Lung microvascular endothelial cell (primary cell): ENCODE measurements around the gene USP43. TPM values are rescaled to one million over a fixed set of nuclear protein-coding genes. Genes with fewer than 3 reads are reported as not detected.
"Not testable (repeated sequence)": the region's sequence is repeated elsewhere in the genome, so short reads cannot be mapped to it uniquely, and the experiment has no call there.

ENCODE experiments used
- DNase-seq, 2 donors: peaks; one replicate each; pipeline versions ENCODE4 v3.0.0 to v3.0.0-alpha.2; 2010; ENCODE audit warnings: low read depth in 2 of 2
- total RNA-seq: library from RNA; depleted of rRNA; stranded (reverse); fragments of >200 nt; gene quantifications from 2 replicates; pipeline ENCODE4 v1.2.1, GENCODE V29; 2014

USP43 gene, protein sequence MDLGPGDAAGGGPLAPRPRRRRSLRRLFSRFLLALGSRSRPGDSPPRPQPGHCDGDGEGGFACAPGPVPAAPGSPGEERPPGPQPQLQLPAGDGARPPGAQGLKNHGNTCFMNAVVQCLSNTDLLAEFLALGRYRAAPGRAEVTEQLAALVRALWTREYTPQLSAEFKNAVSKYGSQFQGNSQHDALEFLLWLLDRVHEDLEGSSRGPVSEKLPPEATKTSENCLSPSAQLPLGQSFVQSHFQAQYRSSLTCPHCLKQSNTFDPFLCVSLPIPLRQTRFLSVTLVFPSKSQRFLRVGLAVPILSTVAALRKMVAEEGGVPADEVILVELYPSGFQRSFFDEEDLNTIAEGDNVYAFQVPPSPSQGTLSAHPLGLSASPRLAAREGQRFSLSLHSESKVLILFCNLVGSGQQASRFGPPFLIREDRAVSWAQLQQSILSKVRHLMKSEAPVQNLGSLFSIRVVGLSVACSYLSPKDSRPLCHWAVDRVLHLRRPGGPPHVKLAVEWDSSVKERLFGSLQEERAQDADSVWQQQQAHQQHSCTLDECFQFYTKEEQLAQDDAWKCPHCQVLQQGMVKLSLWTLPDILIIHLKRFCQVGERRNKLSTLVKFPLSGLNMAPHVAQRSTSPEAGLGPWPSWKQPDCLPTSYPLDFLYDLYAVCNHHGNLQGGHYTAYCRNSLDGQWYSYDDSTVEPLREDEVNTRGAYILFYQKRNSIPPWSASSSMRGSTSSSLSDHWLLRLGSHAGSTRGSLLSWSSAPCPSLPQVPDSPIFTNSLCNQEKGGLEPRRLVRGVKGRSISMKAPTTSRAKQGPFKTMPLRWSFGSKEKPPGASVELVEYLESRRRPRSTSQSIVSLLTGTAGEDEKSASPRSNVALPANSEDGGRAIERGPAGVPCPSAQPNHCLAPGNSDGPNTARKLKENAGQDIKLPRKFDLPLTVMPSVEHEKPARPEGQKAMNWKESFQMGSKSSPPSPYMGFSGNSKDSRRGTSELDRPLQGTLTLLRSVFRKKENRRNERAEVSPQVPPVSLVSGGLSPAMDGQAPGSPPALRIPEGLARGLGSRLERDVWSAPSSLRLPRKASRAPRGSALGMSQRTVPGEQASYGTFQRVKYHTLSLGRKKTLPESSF
- under 0.01 TPM in 1 of 2 replicates, not detected in the other for total RNA-seq

DNA sequence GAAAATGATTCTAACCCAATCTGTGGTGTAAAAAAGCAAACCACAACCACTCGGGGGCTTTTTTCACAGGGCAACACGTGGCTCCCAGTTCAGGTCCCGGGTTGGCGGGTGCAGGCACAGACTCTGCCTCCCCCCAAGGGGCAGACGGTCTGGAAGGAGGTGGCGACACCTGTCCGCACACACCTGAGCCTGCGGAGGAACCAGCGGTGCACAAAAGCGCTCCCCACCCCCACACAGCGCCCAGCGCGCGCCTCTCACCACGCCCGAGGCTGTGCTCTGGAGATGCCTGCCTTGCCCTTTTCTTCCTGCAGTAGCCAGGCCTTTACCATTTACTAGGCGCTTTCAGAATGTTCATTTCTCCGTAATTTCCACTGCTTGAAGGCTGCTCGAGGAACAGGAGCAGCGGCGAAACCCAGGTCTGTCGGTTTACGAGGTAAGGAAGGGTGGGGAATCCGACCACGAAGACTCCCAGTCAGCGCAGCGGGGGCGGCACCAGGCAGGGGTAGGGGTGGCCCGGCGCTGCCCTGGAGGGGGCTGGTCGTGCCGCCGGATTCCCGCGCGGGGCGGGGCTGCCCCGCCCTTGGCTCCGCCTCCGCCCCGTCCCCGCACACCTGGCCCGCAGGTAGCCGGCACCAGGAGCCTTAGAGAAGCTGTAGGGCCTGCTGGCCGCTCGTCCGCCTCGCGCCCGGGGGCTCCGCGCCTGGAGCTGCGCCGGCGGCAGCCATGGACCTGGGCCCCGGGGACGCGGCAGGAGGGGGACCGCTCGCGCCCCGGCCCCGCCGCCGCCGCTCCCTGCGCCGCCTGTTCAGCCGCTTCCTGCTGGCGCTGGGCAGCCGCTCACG lies at the start of gene USP43:
Gene USP43 (plus strand): TSS at position 608 of the 842 bp plus-strand sequence. CDS start 116 bp downstream, at position 724.
- DNase-seq = no peak

DNA sequence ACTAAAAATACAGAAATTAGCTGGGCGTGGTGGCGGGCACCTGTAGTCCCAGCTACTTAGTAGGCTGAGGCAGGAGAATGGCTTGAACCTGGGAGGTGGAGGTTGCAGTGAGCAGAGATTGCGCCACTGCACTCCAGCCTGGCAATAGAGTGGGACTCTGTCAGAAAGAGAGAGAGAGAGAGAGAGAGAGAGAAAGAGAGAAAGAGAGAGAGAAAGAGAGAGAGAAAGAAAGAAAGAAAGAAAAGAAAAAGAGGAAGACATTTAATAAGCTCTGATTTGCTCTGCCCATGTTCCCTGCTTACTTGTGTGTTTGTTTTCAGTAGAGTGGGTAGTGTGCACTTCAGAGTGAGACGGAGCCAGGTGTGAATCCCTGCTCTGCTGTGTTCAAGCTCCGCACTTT lies 47.7 kb upstream of the USP43 start:
- not testable (repeated sequence) for DNase-seq

DNA sequence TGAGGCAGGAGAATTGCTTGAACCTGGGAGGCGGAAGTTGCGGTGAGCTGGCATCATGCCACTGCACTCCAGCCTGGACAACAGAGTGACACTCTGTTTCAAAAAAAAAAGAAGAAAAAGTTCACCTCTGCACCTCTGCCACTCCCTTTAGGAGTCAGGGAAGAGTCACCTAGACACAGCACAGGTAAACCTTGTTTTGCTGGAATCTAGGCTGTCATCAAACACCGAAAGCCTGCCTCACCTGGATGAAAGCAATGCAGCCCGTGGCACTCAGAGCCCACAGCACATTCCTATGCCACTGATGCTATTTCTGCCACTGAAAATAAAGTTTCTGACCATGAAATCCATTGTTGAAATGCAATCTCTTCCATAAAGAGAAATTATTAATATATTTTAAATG lies 46.7 kb upstream of the USP43 start:
- DNase-seq = no peak

DNA sequence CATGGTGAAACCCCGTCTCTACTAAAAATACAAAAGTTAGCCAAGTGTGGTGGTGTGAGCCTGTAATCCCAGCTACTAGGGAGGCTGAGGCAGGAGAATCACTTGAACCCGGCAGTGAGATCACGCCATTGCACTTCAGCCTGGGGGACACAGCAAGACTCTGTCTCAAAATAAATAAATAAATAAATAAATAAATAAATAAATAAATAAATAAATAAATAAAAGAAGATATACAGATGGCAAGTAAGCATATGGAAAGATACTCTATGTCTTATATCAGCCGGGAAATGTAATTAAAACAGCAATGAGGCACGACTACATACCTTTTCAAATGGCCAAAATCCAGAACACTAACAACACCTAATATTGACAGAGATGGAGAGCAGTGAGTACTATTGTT lies 40.7 kb upstream of the USP43 start:
- not testable (repeated sequence) for DNase-seq

DNA sequence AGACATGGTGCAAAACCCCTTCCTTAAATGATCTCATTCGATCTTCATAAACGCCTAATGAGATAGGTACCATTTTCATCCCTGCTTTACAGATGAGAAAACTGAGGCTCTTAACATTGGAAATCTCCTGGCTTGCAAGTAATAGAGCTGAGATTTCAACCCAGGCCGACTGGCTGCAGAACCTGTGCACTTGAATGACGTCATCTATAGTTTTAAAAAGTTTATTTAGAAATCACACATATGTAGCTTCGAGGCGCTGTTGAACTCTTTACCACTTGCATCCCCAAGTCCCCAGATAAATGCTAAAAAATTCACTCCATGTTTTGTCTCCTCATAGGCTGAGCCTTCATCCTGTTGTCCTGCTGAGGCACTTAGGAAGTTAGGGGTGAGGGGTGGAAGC lies 38.9 kb upstream of the USP43 start:
- DNase-seq = no peak

DNA sequence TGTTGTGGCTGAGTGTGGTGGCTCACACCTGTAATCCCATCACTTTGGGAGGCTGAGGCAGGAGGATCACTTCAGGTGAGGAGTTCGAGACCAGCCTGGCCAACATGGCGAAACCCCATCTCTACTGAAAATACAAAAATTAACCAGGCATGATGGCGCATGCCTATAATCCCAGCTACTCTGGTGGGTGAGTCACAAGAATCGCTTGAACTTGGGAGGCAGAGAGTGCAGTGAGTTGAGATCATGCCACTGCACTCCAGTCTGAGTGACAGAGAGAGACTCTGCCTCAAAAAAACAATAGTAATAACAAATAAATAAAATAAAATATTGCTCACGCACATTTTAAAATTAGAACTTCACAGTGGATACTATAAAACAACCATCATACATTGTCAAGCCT lies 38.3 kb upstream of the USP43 start:
- not testable (repeated sequence) for DNase-seq

DNA sequence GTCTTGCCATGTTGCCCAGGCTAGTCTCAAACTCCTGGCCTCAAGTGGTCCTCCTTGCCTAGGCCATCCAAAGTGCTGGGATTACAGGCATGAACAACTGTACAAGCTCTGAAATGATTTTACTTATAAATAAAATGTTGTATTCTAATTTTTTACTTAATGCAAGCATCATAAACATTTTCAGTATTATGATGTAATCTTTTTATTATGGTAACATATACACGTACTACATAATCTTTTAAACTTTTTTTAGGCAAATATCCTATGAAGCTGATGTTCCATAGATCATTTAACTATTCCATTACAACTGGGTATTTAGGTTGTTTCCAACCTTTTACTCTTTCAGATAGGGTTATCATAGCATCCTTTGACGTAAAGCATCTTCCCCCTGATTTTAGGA lies 33.8 kb upstream of the USP43 start:
- no peak for DNase-seq

DNA sequence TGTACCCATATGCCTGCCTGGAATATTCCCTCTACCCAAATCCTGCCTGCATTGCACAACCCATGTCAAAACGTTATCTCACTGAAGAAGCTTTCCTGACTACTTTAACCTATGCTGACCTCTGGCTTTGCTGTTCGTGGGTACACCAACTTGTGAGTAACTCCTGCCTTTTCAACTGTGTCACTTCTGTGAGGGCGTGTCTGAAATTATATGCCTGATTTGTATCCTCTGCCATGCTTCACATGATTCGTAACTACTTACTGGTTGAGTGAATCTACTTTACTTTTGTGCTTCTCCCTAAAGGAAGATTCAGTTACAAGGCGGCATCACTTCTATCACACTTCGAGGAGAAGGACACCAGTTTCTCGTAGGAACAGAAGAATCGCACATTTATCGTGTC lies 33.3 kb upstream of the USP43 start:
- no peak for DNase-seq

DNA sequence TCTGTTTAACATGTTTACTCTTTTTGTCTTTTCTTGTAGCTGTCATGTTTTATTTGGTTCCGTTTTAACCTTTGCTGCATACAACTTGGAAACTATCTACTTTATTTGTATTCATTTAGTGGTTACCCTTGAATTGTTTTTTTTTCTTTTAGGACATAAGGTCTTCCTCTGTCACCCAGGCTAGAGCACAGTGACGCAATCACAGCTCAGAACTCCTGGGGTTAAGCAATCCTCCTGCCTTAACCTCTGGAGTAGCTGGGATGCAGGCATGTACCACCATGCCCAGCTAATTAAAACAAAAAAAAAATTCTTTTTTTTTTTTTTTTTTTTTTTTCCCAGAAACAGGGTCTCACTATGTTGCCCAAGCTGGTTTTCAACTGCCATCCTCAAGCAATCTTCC lies 29.8 kb upstream of the USP43 start:
- DNase-seq = no peak

DNA sequence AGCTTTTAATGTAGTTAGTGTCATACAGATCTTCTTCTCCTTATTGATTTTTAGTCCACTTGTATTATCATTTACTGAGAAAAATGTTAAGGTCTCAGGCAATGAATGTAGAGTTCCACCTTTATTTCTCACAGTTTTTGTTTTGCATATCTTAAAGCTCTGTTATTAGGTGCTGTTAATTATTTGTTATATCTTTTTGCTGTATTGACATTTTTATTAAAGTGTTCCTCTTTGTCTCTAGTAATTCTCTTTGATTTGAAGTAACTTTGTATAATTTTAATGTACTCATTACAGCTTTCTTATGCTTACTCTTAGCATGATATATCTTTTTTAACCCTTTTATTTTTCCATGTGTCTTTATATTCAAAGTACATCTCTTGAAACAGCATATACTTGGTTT lies 22.4 kb upstream of the USP43 start:
- no peak for DNase-seq

DNA sequence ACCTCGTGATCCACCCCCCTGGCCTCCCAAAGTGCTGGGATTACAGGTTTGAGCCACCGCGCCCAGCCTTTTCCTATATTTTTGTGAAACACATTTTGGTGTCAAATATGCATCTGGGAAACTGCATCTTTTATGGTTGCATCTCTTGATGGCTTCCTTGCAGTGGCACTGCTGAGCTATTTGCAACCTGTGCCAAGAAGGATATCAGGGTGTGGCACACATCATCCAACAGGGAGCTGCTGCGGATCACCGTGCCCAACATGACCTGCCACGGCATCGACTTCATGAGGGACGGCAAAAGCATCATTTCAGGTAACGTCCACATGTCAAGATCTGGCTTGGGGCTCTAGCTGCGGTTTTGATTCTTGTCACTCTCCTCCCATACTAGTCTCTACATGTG lies 16.8 kb upstream of the USP43 start:
- DNase-seq = no peak

DNA sequence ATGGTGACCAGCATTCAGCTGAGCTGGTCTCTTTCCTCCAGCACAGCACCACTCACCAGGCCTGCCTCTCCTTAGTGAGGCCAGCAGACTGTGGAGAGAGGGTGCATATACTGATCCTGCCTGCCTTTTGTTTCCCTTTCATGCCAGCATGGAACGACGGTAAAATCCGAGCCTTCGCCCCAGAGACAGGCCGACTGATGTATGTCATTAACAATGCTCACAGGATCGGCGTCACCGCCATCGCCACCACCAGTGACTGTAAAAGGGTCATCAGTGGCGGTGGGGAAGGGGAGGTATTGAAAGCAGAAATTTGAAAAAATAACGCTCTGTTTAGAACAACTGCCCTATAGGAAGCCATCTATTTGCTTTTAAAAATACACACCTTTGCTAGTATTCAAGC lies 12.6 kb upstream of the USP43 start:
- no peak for DNase-seq

DNA sequence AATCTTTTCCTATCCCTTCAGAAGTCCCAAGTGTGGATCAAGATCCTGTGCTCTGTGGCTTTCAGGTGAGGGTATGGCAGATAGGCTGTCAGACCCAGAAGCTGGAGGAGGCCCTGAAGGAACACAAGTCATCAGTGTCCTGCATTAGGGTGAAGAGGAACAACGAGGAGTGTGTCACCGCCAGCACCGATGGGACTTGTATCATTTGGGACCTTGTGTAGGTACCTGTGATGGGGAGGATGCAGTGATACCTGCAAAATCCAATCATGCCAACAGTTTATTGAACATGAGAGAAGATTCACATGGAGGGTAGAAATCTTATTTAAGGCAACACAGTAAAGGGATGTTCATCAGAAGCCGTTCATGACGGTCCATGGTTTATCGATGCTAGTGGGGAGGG lies 10.0 kb upstream of the USP43 start:
- no peak for DNase-seq

DNA sequence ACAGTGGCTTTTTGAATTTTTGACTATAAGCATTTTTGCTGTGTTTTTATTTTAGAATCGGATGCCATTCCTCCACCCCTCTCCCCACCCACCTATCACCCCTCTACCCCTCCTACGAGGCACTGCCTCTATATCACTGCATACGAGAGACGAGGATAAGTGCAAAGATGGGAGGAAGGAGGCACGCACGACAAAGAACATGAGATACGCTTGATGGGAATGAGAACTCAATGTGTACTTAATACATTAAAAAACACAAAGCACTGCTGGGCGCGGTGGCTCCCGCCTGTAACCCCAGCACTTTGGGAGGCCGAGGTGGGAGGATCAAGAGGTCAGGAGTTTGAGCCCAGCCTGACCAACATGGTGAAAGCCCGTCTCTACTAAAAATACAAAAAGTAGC lies 8.8 kb upstream of the USP43 start:
- no peak for DNase-seq

DNA sequence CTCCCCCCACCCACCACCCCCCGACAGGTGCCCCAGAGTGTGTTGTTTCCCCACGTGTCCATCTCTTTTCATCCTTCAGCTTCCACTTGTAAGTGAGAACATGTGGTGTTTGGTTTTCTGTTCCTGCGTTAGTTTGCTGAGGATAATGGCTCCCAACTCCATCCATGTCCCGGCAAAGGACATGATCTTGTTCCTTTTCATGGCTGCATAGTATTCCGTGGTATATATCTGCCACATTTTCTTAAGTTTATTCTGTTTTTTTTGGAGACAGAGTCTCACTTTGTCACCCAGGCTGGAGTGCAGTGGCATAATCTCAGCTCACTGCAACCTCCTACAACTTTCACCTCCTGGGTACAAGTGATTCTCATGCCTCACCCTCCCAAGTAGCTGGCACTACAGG lies 4.9 kb upstream of the USP43 start:
- not testable (repeated sequence) for DNase-seq

DNA sequence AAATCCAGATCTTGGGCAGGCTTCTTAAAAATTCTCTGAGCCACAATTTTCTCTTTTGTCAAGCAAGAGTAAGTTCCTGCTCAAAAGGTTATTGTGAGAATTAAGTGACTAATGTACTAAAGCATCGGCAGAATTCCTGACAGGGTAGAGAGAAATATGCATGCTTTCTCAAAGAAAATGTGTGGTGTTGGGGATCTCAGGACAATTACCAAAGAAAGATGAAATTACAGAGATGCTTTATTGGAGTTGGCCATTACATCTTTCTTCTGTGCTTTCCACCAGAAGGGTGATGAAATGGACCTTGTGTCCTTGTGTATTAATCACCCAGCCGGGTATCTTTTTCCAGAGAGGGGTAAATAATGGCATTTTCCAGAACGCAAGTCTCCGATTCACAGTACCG lies 1.7 kb upstream of the USP43 start:
- DNase-seq = no peak

DNA sequence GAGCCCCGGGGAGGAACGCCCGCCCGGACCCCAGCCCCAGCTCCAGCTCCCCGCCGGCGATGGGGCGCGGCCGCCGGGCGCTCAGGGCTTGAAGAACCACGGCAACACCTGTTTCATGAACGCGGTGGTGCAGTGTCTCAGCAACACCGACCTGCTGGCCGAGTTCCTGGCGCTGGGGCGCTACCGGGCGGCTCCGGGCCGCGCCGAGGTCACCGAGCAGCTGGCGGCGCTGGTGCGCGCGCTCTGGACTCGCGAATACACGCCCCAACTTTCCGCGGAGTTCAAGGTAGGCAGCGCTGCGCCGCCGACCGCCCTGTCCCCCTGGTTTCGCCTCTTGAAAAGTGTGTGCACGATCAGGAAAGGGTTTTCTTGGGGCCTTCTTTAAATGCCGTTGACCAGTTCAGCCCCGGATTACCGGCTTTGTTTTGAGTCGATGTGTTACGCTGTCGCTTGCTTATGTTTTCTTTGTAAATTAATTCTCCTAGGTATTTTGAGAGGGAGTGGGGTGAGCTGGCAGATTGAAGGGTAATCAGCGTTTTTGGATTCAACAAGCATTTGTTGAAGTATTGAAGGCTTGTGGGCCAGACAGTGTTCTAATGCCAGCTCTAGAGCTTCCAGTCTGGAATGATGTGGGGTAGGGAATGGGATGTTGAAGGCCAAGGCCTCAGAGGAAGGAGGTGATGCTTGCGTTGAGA lies 681 bp downstream of the USP43 start:
- DNase-seq = peak in 1 of 2 donors; percentile 22

DNA sequence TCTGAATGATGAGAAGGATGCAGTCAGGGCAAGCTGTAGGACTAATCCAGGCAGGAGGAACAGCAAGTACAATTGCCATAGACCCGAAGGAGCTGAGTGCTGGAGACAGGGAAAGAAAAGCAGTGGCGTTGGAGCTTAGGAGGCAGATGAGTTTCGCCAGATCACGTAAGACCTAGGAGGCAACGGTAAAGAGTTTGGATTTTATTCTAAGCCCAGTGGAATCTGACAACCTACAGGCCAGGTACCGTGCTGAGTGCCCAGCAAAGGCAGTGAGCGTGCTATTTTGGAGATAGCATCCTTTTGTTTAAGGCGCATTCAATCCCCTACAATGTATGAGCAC lies 1.2 kb downstream of the USP43 start:
- DNase-seq = no peak

DNA sequence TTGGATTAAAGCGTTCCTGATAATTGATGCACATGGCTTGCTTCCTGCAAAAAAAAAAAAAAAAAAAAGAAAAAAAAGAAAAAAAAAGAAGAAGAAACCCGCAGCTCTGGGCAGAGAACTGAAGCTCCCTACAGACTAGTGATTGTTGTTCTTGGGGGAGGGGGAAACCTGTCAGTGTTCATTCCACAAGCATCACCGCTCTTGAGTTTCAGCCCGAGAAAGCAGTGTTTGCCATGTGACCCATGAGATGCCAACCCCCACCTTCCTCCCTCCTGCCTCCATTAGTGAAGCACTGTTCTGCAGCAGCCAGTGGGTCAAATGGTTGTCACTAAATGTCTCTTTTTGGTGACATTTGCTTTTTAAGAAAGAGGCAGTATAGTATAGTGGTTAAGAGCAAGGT lies 1.7 kb downstream of the USP43 start:
- DNase-seq = no peak

DNA sequence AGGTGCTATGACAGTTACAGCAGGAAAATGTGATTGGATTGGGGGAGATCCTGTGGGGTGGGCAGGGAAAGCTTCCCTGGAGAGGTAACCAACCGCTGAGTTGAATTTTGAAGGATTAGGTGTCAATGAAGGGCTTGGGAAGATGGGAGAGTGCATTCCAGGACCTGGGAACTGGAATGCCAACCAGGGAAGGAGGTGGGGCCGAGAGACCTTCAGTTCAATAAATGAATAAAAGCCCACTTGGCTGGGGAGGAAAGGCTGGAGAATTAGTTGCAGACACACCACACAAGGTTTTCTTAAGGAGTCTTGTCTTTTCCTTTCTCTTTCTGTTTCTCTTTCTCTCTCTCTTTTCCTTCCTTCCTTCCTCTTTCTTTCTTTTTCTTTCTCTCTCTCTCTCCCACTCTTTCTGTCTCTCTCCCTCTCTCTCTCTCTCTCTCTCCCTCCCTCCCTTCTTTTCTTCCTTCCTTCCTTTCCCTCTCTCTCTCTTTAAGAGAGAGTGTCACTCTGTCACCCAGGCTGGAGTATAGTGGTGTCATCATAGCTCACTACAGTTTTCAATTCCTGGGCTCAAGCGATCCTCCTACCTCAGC lies 3.3 kb downstream of the USP43 start:
- DNase-seq = no peak
